ENCODE results near the gene BST1. TPM values are rescaled to one million over a fixed set of nuclear protein-coding genes. Genes with fewer than 3 reads are reported as not detected.
"Not testable (repeated sequence)": the region's sequence is repeated elsewhere in the genome, so short reads cannot be mapped to it uniquely, and the experiment has no call there.

BST1 gene
- total RNA-seq, 1 experiment from 2014 or later: not detected

- Histone ChIP-seq H2AK5ac (ENCODE audit: insufficient read length, low read length) (no peak overlapping the region), H3K4me1 (ENCODE audit: insufficient read depth, low read length) (no peaks in the 10 kb centered on the region), H3K27me3 (ENCODE audit: insufficient read depth, low read length) (no peaks in the 10 kb centered on the region), H3K27ac (ENCODE audit: insufficient read length, low read depth, low read length) (no peak overlapping the region), H3K23me2 (ENCODE audit: insufficient read length, low read depth, low read length, poor library complexity, severe bottlenecking) (no peaks in the 10 kb centered on the region), H2BK5ac (ENCODE audit: insufficient read length, low read length) (no peak overlapping the region), H3K18ac (ENCODE audit: insufficient read length, low read depth, low read length) (no peak overlapping the region), H3K9me3 (ENCODE audit: control insufficient read depth, low read depth, low read length) (no peaks in the 10 kb centered on the region), H3K4ac (ENCODE audit: low read depth, low read length) (no peak overlapping the region), H2BK120ac (ENCODE audit: low read depth, low read length, poor library complexity, severe bottlenecking) (no peak overlapping the region), H3K79me2 (ENCODE audit: insufficient read depth, low read length) (no peaks in the 10 kb centered on the region), H3K14ac (ENCODE audit: insufficient read depth, low read length) (no peak overlapping the region), H2BK20ac (ENCODE audit: low read depth, low read length, poor library complexity, severe bottlenecking) (no peak overlapping the region), H3K9ac (ENCODE audit: extremely low read depth, insufficient read length, low read length) (no peak overlapping the region), H3K4me2 (ENCODE audit: insufficient read depth, insufficient read length, low read length) (no peak overlapping the region), H4K5ac (ENCODE audit: insufficient read length, low read depth, low read length) (no peak overlapping the region), H2BK15ac (ENCODE audit: low read depth, low read length) (no peak overlapping the region), H2AFZ (ENCODE audit: low read length) (no peak overlapping the region), H4K8ac (replicated peaks; ENCODE audit: insufficient read length, low read depth, low read length) (no peak overlapping the region), H4K91ac (ENCODE audit: insufficient read length, low read depth, low read length) (no peak overlapping the region), H3K79me1 (ENCODE audit: insufficient read depth, low read depth, low read length, poor library complexity, severe bottlenecking) (no peaks in the 10 kb centered on the region), H3K56ac (ENCODE audit: insufficient read length, low read depth, low read length) (no peak overlapping the region), H3T11ph (ENCODE audit: low read length) (no peak overlapping the region), H3K23ac (ENCODE audit: insufficient read length, low read depth, low read length) (no peak overlapping the region), H2BK12ac (ENCODE audit: insufficient read length, low read depth, low read length) (no peak overlapping the region), H4K20me1 (ENCODE audit: control insufficient read depth, insufficient read depth, insufficient read length) (no peaks in the 10 kb centered on the region)
- H3K4me3 Mint-ChIP-seq: no peak overlapping the region
- H3K4me1 Mint-ChIP-seq: peaks cover 8 to 10% of the 10 kb centered on the region in 2 experiments; a peak in 2 of 4 replicates
- no peak overlapping the region for H3K27ac Mint-ChIP-seq
- no peak for TF ChIP-seq CTCF (conservative IDR thresholded peaks at IDR 0.05)
- no peak for DNase-seq
- H3K36me3 Mint-ChIP-seq (ENCODE audit: insufficient read depth in 1 of 3, low read depth in 3 of 3): no peaks in the 10 kb centered on the region
- no CpG with 5 or more reads among the region's 4 CpGs for WGBS (ENCODE audit: extremely low coverage, insufficient read length, low lambda C conversion rate)
- no peaks in the 10 kb centered on the region for H3K27me3 Mint-ChIP-seq (ENCODE audit: low read depth)
- no peaks in the 10 kb centered on the region; a peak in 1 of 5 replicates for H3K9me3 Mint-ChIP-seq
Measured at GRCh38 chr4:15758294-15758693, 55.4 kb downstream of the BST1 start.

- not testable (repeated sequence) for H3K36me3 Mint-ChIP-seq (ENCODE audit: insufficient read depth in 1 of 3, low read depth in 3 of 3); H3K23ac ChIP-seq (ENCODE audit: insufficient read length, low read depth, low read length); H2AFZ ChIP-seq (ENCODE audit: low read length); H3K9ac ChIP-seq (ENCODE audit: extremely low read depth, insufficient read length, low read length); H3K4me2 ChIP-seq (ENCODE audit: insufficient read depth, insufficient read length, low read length); H2BK12ac ChIP-seq (ENCODE audit: insufficient read length, low read depth, low read length); H3K9me3 Mint-ChIP-seq; H3K9me3 ChIP-seq (ENCODE audit: control insufficient read depth, low read depth, low read length); H3K79me2 ChIP-seq (ENCODE audit: insufficient read depth, low read length); DNase-seq; H2BK120ac ChIP-seq (ENCODE audit: low read depth, low read length, poor library complexity, severe bottlenecking); H4K91ac ChIP-seq (ENCODE audit: insufficient read length, low read depth, low read length); H4K5ac ChIP-seq (ENCODE audit: insufficient read length, low read depth, low read length); H3K56ac ChIP-seq (ENCODE audit: insufficient read length, low read depth, low read length); H2AK5ac ChIP-seq (ENCODE audit: insufficient read length, low read length); H3K4me3 Mint-ChIP-seq; H2BK5ac ChIP-seq (ENCODE audit: insufficient read length, low read length); H3K18ac ChIP-seq (ENCODE audit: insufficient read length, low read depth, low read length); H4K20me1 ChIP-seq (ENCODE audit: control insufficient read depth, insufficient read depth, insufficient read length); H3T11ph ChIP-seq (ENCODE audit: low read length); H3K27ac ChIP-seq (ENCODE audit: insufficient read length, low read depth, low read length); H3K79me1 ChIP-seq (ENCODE audit: insufficient read depth, low read depth, low read length, poor library complexity, severe bottlenecking); H3K23me2 ChIP-seq (ENCODE audit: insufficient read length, low read depth, low read length, poor library complexity, severe bottlenecking); H3K27me3 Mint-ChIP-seq (ENCODE audit: low read depth); H3K4ac ChIP-seq (ENCODE audit: low read depth, low read length); H3K4me1 Mint-ChIP-seq; H4K8ac ChIP-seq (replicated peaks; ENCODE audit: insufficient read length, low read depth, low read length); H3K4me1 ChIP-seq (ENCODE audit: insufficient read depth, low read length); H3K27ac Mint-ChIP-seq; H2BK15ac ChIP-seq (ENCODE audit: low read depth, low read length); H3K14ac ChIP-seq (ENCODE audit: insufficient read depth, low read length); H2BK20ac ChIP-seq (ENCODE audit: low read depth, low read length, poor library complexity, severe bottlenecking); H3K27me3 ChIP-seq (ENCODE audit: insufficient read depth, low read length)
Measured at GRCh38 chr4:15762460-15762859, 59.6 kb downstream of the BST1 start.
